Vagina (tissue), 2 donors: ENCODE measurements around the gene SAP30L. TPM values are rescaled to one million over a fixed set of nuclear protein-coding genes. Genes with fewer than 3 reads are reported as not detected.

Experiments
- DNase-seq, 2 donors: peaks; one replicate each; pipeline ENCODE4 v3.0.0-alpha.2; 2017; ENCODE audit errors: extremely low spot score in 2 of 2
- H3K27ac ChIP-seq: fragments of 200-600 bp; sonication (generic); one replicate; pipeline ENCODE4 v1.5.1; 2019
- H3K27me3 ChIP-seq: fragments of 200-600 bp; sonication (generic); one replicate; pipeline ENCODE4 v1.5.1; 2019
- H3K36me3 ChIP-seq, 2 donors: fragments of 200-600 bp; sonication (generic); one replicate each; pipeline ENCODE4 v1.5.1; 2017 to 2019
- H3K4me1 ChIP-seq: fragments of 200-600 bp; sonication (generic); one replicate; pipeline ENCODE4 v1.5.1; 2019
- H3K4me3 ChIP-seq, 2 donors: fragments of 200-600 bp; sonication (generic); 1 replicate in 1 of 2; 2 replicates in 1 of 2; pipeline ENCODE4 v1.5.1; 2016 to 2019
- H3K9me3 ChIP-seq: fragments of 200-600 bp; sonication (generic); one replicate; pipeline ENCODE4 v1.5.1; 2019
- CTCF ChIP-seq, 3 experiments: fragments of 450-650 bp in 2 of 3; fragments of 200-600 bp in 1 of 3; sonication (generic) in 1 of 3; IDR thresholded peaks; one replicate each; pipeline ENCODE4 v1.5.1; 2017 to 2019; ENCODE audit warnings: antibody characterized with exemption in 3 of 3, mild to moderate bottlenecking in 2 of 3, moderate library complexity in 2 of 3
- POLR2A ChIP-seq, 2 donors: fragments of 450-650 bp; IDR thresholded peaks; one replicate each; pipeline ENCODE4 v1.6.1; 2017; ENCODE audit warnings: antibody characterized with exemption in 2 of 2, mild to moderate bottlenecking in 2 of 2, moderate library complexity in 2 of 2
- POLR2AphosphoS5 ChIP-seq, 2 donors: sonication (generic); formaldehyde crosslinking; IDR thresholded peaks; one replicate each; pipeline ENCODE4 v1.9.0; 2017; ENCODE audit warnings: antibody characterized with exemption in 2 of 2, mild to moderate bottlenecking in 2 of 2, low read depth in 1 of 2; ENCODE audit not compliant: insufficient read depth in 1 of 2
- intact Hi-C: fragments of 100-400 bp; cut with DNase I; formaldehyde crosslinking; loops from one replicate; pipeline ENCODE4 v1.15.1; 2023
- total RNA-seq: library from RNA; depleted of rRNA; stranded (reverse); fragments of >200 nt; gene quantifications from one replicate; pipeline ENCODE4 v1.2.3, GENCODE V29; 2016

The SAP30L gene
- total RNA-seq, 1 donor from 2014 or later, result 54.3 TPM

- Histone ChIP-seq H3K27me3 (peaks cover 36% of the 10 kb centered on the region), H3K27ac (no peak overlapping the region), H3K9me3 (no peaks in the 10 kb centered on the region), H3K36me3 (no peaks in the 10 kb centered on the region), H3K4me1 (peaks cover 50% of the 10 kb centered on the region), H3K4me3 (no peak overlapping the region)
- intact Hi-C loops, result no loop called here
- no peak for DNase-seq
- TF ChIP-seq POLR2A (IDR thresholded peaks at IDR 0.05) (no peak), POLR2AphosphoS5 (IDR thresholded peaks at IDR 0.05; ENCODE audit: insufficient read depth in 1 of 2, low read depth in 1 of 2) (no peak), CTCF (IDR thresholded peaks at IDR 0.05) (no peak)
Observed at GRCh38 chr5:154474396-154475334, 28.9 kb downstream of the SAP30L start.

GRCh38 chr5:154475591-154476353 lies 30.0 kb downstream of the SAP30L start:
- Histone ChIP-seq H3K27ac (no peak overlapping the region), H3K27me3 (peaks cover 44% of the 10 kb centered on the region), H3K36me3 (no peaks in the 10 kb centered on the region), H3K4me3 (no peak overlapping the region), H3K4me1 (peaks cover 55% of the 10 kb centered on the region), H3K9me3 (no peaks in the 10 kb centered on the region)
- no peak for DNase-seq
- TF ChIP-seq POLR2AphosphoS5 (IDR thresholded peaks at IDR 0.05; ENCODE audit: insufficient read depth in 1 of 2, low read depth in 1 of 2) (no peak), CTCF (IDR thresholded peaks at IDR 0.05) (no peak), POLR2A (IDR thresholded peaks at IDR 0.05) (no peak)
- intact Hi-C loops, result no loop called here

GRCh38 chr5:154476354-154477205 lies 30.8 kb downstream of the SAP30L start:
- H3K27me3 ChIP-seq, result peaks cover 44% of the 10 kb centered on the region
- no peak for TF ChIP-seq POLR2AphosphoS5 (IDR thresholded peaks at IDR 0.05; ENCODE audit: insufficient read depth in 1 of 2, low read depth in 1 of 2)
- no peak for TF ChIP-seq POLR2A (IDR thresholded peaks at IDR 0.05)
- no peak for TF ChIP-seq CTCF (IDR thresholded peaks at IDR 0.05)
- H3K9me3 ChIP-seq, result no peaks in the 10 kb centered on the region
- H3K4me1 ChIP-seq, result peaks cover 55% of the 10 kb centered on the region
- intact Hi-C loops, result no loop called here
- no peak for DNase-seq
- no peak overlapping the region for H3K27ac ChIP-seq
- H3K4me3 ChIP-seq, result no peak overlapping the region
- H3K36me3 ChIP-seq, result no peaks in the 10 kb centered on the region

- H3K4me1 ChIP-seq, result peaks cover 55% of the 10 kb centered on the region
- no peak overlapping the region for H3K27ac ChIP-seq
- no peak for DNase-seq
- TF ChIP-seq POLR2AphosphoS5 (IDR thresholded peaks at IDR 0.05; ENCODE audit: insufficient read depth in 1 of 2, low read depth in 1 of 2) (no peak), POLR2A (IDR thresholded peaks at IDR 0.05) (no peak), CTCF (IDR thresholded peaks at IDR 0.05) (no peak)
- no peaks in the 10 kb centered on the region for H3K36me3 ChIP-seq
- H3K9me3 ChIP-seq, result no peaks in the 10 kb centered on the region
- peaks cover 44% of the 10 kb centered on the region for H3K27me3 ChIP-seq
- peak overlapping the region; percentile 17 to 27 for H3K4me3 ChIP-seq
- intact Hi-C loops, result no loop called here
Observed at GRCh38 chr5:154477382-154478223, 31.8 kb downstream of the SAP30L start.
